ENCODE results near the gene KAT8. TPM values are rescaled to one million over a fixed set of nuclear protein-coding genes. Genes with fewer than 3 reads are reported as not detected.

KAT8 gene
- total and polyA plus RNA-seq, 9 of the 15 experiments (the other 6 are each of a cell fraction or from before 2014, with no cell fraction given): 10.0 to 98.5 (median 76.4) TPM

DNA sequence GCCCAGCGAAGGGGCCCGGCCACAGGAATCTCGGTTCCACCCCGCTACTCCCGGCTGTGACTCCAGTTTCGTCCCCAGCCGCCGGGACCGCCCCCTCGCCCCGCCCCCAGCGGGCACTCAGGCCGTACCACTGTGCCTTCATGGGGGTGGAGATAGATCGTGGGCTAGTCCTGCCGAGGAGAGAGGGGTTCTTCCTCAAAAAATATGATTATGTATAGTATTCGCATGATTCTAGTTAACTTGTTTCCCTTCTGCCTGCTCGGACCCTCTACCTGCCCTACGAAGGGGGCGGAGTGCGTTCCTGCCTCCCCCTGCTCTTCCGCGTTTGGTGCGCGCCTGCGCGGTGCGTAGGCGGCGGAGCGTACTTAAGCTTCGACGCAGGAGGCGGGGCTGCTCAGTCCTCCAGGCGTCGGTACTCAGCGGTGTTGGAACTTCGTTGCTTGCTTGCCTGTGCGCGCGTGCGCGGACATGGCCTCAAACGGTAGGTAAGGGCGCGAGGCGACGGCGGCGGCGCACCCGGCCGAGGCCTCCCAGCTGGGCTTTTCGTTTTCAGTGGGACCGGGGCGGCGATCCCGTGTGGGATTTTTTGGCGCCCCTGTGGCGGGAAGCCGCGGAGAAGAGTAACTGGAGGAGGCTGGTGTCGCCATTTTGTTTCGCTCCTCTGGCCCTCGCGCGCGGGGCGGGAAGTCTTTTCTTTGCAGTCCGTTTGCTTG is 62.4 kb downstream of the KAT8 start, which contains the start of gene FUS (continued):
- TF ChIP-seq BRCA1 (IDR thresholded peaks at IDR 0.05) (no peak), BRCA1 (CRISPR knock-in tag; IDR thresholded peaks at IDR 0.05) (no peak), ATF6 (CRISPR knock-in tag; IDR thresholded peaks at IDR 0.05) (0 out of 2 replicates have a peak, but pooled peaks have one; percentile 3), HNRNPH1 (optimal IDR thresholded peaks at IDR 0.05; ENCODE audit: low read depth, low read length) (no peak), TAL1 (IDR thresholded peaks at IDR 0.05) (no peak), SIN3B (IDR thresholded peaks at IDR 0.05; ENCODE audit: low read depth) (peak; percentile 69), ZNF589 (CRISPR knock-in tag; IDR thresholded peaks at IDR 0.05; ENCODE audit: low read depth) (peak; percentile 84; the same call in 1 of the 2 replicates), NCOA1 (IDR thresholded peaks at IDR 0.05; ENCODE audit: low read depth) (0 out of 2 replicates have a peak, but pooled peaks have one; percentile 17), ADNP (tag; IDR thresholded peaks at IDR 0.05) (no peak), TBP (optimal IDR thresholded peaks at IDR 0.05; ENCODE audit: low read depth, low read length) (no peak), HMGXB4 (CRISPR knock-in tag; IDR thresholded peaks at IDR 0.05) (peak; percentile 26; the same call in 1 of the 2 replicates), MBD2 (IDR thresholded peaks at IDR 0.05; ENCODE audit: borderline replicate concordance, low read depth) (peak; percentile 99), DNMT1 (IDR thresholded peaks at IDR 0.05) (peak; percentile 91; the same call in 1 of the 2 replicates)
- TF ChIP-seq, protein P1, sequence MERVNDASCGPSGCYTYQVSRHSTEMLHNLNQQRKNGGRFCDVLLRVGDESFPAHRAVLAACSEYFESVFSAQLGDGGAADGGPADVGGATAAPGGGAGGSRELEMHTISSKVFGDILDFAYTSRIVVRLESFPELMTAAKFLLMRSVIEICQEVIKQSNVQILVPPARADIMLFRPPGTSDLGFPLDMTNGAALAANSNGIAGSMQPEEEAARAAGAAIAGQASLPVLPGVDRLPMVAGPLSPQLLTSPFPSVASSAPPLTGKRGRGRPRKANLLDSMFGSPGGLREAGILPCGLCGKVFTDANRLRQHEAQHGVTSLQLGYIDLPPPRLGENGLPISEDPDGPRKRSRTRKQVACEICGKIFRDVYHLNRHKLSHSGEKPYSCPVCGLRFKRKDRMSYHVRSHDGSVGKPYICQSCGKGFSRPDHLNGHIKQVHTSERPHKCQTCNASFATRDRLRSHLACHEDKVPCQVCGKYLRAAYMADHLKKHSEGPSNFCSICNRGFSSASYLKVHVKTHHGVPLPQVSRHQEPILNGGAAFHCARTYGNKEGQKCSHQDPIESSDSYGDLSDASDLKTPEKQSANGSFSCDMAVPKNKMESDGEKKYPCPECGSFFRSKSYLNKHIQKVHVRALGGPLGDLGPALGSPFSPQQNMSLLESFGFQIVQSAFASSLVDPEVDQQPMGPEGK (CRISPR knock-in tag; IDR thresholded peaks at IDR 0.05; ENCODE audit: borderline replicate concordance): peak; percentile 82; the same call in 1 of the 2 replicates
- TF ChIP-seq, protein P2, sequence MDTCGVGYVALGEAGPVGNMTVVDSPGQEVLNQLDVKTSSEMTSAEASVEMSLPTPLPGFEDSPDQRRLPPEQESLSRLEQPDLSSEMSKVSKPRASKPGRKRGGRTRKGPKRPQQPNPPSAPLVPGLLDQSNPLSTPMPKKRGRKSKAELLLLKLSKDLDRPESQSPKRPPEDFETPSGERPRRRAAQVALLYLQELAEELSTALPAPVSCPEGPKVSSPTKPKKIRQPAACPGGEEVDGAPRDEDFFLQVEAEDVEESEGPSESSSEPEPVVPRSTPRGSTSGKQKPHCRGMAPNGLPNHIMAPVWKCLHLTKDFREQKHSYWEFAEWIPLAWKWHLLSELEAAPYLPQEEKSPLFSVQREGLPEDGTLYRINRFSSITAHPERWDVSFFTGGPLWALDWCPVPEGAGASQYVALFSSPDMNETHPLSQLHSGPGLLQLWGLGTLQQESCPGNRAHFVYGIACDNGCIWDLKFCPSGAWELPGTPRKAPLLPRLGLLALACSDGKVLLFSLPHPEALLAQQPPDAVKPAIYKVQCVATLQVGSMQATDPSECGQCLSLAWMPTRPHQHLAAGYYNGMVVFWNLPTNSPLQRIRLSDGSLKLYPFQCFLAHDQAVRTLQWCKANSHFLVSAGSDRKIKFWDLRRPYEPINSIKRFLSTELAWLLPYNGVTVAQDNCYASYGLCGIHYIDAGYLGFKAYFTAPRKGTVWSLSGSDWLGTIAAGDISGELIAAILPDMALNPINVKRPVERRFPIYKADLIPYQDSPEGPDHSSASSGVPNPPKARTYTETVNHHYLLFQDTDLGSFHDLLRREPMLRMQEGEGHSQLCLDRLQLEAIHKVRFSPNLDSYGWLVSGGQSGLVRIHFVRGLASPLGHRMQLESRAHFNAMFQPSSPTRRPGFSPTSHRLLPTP (IDR thresholded peaks at IDR 0.05; ENCODE audit: borderline replicate concordance, extremely low read depth, insufficient read length): no peak
- TF ChIP-seq, protein P3, sequence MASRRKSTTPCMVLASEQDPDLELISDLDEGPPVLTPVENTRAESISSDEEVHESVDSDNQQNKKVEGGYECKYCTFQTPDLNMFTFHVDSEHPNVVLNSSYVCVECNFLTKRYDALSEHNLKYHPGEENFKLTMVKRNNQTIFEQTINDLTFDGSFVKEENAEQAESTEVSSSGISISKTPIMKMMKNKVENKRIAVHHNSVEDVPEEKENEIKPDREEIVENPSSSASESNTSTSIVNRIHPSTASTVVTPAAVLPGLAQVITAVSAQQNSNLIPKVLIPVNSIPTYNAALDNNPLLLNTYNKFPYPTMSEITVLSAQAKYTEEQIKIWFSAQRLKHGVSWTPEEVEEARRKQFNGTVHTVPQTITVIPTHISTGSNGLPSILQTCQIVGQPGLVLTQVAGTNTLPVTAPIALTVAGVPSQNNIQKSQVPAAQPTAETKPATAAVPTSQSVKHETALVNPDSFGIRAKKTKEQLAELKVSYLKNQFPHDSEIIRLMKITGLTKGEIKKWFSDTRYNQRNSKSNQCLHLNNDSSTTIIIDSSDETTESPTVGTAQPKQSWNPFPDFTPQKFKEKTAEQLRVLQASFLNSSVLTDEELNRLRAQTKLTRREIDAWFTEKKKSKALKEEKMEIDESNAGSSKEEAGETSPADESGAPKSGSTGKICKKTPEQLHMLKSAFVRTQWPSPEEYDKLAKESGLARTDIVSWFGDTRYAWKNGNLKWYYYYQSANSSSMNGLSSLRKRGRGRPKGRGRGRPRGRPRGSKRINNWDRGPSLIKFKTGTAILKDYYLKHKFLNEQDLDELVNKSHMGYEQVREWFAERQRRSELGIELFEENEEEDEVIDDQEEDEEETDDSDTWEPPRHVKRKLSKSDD (conservative IDR thresholded peaks at IDR 0.05; ENCODE audit: low read length): no peak
